ES-I3 (cell line): ENCODE measurements around the gene IQGAP3.

ENCODE experiments used
- H3K36me3 ChIP-seq: 2 replicates; pipeline ENCODE4 v1.6.1; 2013; ENCODE audit warnings: mild to moderate bottlenecking, low read length, control low read depth, moderate library complexity; ENCODE audit not compliant: insufficient read depth
- H3K4me1 ChIP-seq: 2 replicates; pipeline ENCODE4 v1.6.1; 2013; ENCODE audit warnings: mild to moderate bottlenecking, control low read depth, low read length; ENCODE audit not compliant: insufficient read depth
- H3K9ac ChIP-seq: 2 replicates; pipeline ENCODE4 v1.6.1; 2013; ENCODE audit warnings: low read depth, mild to moderate bottlenecking, low read length, moderate library complexity
- H3K9me3 ChIP-seq: 2 replicates; pipeline ENCODE4 v1.6.1; 2013; ENCODE audit warnings: mild to moderate bottlenecking, low read length, moderate library complexity; ENCODE audit not compliant: control insufficient read depth, insufficient read depth

Gene IQGAP3

DNA sequence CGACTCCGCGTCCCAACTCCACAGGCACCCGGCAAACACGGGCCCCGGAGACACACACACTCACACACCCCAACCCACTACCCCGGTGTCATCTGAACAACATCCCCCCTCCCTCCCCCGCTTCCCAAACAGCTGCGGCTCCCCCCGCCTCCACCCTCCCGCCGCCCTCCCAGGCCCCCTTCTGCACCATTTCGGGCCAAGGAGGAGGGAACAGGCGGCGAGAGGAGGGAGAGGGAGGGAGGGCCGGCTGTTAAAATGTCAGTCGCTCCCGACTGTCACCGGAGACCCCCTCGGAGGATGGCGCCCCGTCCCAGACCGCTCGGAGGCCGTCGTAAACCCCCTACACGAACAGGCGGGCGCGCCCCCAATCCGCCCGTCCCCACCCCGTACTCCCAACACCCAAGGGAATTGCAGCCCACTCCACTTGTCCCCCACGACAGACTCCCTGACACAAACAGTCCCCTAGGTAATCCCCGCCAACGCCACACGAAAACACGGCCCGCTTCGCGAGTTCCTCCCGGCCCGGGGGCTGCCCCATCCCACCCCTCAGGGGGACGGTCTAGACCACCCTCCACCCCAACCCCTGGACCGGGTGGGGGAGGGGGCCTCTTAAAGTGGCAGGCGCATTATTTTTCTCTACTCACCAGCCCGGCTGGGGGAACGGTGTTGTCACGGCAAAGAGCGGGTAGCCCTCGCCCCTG lies 72.4 kb downstream of the IQGAP3 start:
- H3K9ac ChIP-seq: peak overlapping the region; percentile 95
- peaks cover 52% of the 10 kb centered on the region for H3K4me1 ChIP-seq
- no peaks in the 10 kb centered on the region; the same call in 1 of the 2 replicates for H3K36me3 ChIP-seq
- H3K9me3 ChIP-seq: no peaks in the 10 kb centered on the region

DNA sequence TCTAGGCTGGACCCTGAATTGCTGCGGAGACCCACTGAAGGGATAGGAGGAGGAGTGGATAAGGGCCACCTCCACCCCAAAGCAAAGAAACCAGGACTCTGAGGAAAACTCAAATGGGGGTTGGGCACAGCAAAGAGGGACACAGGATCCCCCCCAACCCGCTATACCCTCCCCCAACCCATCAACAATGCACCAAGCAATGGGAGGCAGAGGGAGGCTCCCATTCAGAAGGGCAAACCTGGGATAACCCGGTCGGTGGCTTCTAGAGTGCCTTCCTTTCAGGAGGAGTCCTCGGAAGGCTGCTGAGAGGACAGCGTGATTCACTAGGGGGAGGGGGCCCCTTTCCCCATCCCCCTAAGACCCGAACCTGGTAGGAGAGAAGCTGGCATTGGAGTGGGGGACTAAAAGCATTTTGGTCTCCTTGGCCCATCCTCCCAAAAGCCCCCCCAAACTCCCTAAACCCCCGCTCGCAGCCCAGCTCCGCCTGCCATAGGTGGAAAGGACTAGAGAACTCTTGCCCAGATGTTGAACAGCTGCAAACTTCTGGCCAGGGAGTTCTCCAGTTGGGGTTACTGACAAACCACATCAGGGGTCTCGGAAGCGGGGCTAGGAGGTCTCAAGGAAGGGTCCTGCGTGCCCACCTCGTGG lies 73.0 kb downstream of the IQGAP3 start:
- Histone ChIP-seq H3K4me1 (peaks cover 48% of the 10 kb centered on the region), H3K9ac (peak overlapping the region; percentile 95), H3K9me3 (no peaks in the 10 kb centered on the region), H3K36me3 (no peaks in the 10 kb centered on the region; the same call in 1 of the 2 replicates)

DNA sequence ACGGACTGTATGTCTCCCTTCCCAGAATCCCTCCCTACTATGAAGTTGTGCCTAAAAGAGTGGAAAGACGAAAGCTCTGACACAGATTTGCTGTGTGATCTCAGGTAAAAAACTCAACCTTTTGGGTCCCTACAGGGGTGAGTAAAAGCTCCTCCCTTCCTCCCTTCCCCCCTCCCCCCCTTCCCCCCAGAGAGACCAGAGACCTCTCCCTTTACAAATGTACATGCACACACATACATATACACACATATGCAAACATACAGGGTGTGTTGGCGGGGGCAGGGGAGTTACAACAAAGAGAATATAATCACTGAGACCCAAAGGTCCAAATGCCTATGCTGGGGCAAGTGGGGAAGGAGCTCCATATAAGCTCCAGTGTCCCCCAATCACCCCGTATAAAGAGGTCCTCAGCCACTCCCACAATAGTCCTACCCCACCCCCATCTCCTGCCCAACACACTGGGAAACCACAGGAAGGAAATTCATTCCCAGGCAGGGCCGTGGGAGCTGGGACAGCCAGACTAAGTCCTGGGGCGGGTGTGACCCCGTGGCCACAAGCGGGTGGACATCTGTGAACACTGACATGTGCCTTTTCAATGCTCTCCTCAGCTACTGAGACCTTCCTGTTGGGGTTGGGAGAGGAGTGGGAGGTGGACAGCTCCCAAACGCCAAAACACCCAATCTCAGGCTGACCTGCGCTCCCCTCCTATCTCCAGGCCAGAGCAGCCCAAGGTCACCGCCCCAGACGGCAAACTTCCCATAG lies 73.8 kb downstream of the IQGAP3 start:
- Histone ChIP-seq H3K9ac (peak overlapping the region; percentile 95; the same call in 1 of the 2 replicates), H3K9me3 (no peaks in the 10 kb centered on the region), H3K4me1 (peaks cover 41% of the 10 kb centered on the region), H3K36me3 (no peaks in the 10 kb centered on the region; the same call in 1 of the 2 replicates)

DNA sequence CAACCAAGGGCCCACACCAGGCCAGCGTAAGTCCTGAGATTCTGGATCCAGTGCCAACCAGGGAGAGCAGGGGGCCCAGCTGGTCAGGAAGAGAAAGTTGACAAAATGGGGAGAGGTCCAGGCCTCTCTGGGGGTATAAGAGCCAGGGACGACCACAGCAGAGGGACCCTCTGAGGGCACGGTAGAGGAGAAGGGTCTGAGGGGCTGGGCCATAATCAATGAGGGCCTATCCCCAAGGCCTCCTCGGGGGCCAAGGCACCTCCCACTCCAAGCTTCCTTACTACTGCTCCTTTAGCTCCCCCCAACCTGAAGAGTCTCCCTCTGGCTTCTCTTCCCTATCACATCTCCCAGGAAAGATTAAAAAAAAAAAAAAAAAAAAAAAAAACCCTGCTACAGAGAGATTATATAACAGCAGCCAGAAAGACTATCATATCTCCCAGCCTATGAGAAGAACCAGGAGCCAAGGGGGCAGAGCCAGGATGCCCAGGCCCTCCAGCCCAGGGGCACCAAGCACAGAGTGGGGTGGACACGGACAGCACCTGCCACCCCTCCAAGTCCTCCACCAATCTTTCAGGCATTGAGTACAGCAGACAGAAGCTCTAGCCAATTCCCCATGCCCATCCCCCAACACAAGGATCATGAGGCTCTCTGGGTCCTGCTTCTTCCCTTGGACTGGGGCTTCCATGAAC lies 74.5 kb downstream of the IQGAP3 start:
- Histone ChIP-seq H3K9me3 (no peaks in the 10 kb centered on the region), H3K36me3 (no peaks in the 10 kb centered on the region; the same call in 1 of the 2 replicates), H3K9ac (peak overlapping the region; percentile 95; the same call in 1 of the 2 replicates), H3K4me1 (peaks cover 43% of the 10 kb centered on the region)

DNA sequence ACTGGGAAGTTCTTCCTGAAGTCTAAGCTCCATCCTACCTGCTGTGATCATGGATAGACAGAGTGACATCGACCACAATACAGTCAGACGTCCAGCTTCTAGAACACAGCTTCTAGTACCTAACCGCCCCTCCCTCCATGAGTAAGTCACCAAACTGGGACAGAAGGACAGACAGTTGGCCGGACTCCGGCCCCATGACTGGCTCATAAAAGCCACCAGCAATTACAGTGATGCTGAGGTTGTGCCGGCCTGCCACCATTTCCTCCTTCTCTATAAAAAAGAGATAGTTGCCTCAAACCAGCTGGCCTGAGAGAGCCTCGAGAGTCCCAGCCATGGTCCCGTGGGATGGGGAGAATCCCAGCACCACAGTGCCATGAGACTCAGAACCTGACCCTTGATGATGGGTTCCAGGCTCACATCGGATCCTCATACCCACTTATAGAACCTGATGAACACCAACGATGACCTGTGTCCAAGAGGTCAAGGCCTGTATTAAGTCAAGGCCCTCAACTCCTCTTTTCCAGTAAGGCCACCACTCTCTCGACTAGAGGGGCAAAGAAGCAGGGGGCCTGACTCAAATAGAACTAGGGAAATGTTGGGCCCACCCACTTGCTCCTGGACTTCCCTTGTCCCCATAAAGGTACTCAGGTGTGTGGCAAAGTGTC lies 75.2 kb downstream of the IQGAP3 start:
- Histone ChIP-seq H3K9ac (no peak overlapping the region), H3K36me3 (no peaks in the 10 kb centered on the region; the same call in 1 of the 2 replicates), H3K4me1 (peaks cover 40% of the 10 kb centered on the region), H3K9me3 (no peaks in the 10 kb centered on the region)

DNA sequence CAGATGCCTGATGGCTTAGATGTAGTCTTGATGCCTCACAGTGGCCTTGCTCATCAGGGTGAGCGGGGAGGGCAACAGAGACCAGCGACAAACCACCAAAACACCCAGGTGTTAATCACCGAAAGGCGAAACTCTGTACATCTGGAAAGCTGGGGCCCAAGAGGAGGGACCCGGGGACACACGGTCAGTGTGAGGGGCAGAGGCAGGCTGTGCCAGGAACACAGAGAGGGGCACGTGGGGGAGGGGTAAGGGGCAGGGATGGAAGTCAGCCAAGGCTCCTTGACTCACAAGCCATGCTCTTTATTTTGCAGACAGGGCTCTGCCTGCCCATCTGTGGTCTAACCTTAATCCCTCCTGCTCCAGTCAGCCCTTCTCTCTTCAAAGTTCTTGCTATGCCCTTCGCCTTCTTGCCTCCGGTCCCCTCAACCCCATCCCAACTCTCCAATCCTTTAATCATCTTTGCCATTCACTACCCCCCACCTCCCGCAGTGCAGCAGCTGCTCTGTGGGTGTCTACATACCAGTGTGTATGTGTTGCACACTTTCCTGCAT lies 76.1 kb downstream of the IQGAP3 start:
- H3K9ac ChIP-seq: no peak overlapping the region
- H3K36me3 ChIP-seq: no peaks in the 10 kb centered on the region; the same call in 1 of the 2 replicates
- peaks cover 40% of the 10 kb centered on the region for H3K4me1 ChIP-seq
- no peaks in the 10 kb centered on the region for H3K9me3 ChIP-seq

DNA sequence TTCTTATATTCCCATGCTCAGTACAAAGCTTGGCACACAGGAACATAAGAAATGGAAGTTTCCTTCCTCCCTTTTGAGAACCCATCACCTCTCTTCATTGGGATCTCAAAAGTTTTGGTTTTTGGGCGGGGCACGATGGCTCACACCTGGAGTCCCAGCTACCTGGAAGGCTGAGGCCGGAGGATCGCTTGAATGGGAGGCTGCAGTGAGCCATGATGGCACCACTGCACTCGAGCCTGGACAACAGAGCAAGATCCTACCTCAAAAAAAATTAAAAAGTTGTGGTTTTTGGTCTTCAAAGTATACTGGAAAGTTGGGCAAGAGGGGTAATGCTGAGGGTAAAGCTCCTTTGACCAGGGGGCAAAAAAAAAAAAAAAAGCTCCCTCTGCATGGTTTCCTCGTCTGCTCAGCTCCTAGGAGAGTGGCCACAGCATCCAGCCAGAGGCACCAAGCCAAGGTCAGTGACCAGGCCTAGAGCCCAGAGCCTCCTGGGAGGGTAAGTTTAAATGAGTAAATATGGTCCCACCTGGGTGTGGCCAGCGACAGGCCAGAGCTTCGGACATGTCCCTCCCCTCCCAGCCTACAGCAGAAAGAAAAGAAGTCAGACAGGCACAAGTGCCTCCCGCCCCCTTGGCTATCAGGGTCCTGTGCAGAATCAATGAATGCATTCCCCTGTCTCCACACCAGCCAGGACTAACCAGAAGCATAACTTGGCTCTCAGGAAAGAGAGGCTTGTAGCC lies 76.8 kb downstream of the IQGAP3 start:
- no peaks in the 10 kb centered on the region for H3K9me3 ChIP-seq
- H3K4me1 ChIP-seq: peaks cover 47% of the 10 kb centered on the region
- no peaks in the 10 kb centered on the region; the same call in 1 of the 2 replicates for H3K36me3 ChIP-seq
- H3K9ac ChIP-seq: no peak overlapping the region

DNA sequence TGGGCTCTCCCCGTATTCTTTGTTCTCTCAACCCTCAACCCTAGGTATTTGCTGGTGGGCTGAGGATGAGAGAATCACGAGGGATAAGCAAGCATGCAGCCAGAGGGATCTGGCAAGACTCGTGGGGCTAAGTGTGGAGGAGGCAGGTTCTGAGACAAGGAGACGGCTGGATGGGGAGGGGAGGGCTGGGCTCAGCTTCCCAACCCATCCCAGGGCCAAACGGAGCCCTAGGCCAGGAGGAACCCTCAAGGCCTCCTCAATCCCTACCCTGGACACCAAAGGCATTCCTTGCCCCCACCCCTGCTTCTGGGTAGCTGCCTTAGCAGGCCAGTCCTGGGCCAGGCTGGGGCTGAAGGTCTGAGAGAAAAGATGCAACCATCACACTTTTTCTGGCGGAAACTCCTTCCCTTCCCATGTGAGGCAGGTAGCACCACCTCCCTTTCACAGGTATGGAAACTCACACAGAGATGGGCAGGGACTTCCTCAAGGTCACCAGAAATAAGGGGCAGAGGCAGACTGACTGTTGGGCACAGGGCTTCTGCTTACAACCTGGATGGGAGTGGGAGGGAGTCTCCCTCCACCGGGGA lies 78.0 kb downstream of the IQGAP3 start:
- H3K9me3 ChIP-seq: no peaks in the 10 kb centered on the region
- peaks cover 54% of the 10 kb centered on the region for H3K4me1 ChIP-seq
- H3K36me3 ChIP-seq: no peaks in the 10 kb centered on the region; the same call in 1 of the 2 replicates
- H3K9ac ChIP-seq: no peak overlapping the region

DNA sequence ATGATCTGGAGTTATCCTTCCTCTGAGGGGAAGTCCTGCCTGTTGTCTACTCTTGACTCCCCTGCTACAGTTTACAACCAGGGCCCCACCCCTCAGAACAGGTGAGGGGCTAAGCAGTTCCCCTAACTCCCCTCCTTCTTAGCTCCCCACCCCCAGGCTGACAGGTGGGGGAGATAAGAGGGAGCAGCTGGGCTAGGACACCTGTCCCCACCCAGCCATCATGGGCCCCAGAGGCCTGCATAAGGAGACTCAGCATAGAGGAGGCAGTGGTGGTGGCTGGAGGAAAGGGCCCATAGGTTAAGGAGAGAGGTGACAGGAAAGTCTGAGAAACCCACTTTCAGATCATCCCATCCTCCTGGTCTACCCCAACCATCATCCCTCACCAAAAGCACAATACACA lies 78.6 kb downstream of the IQGAP3 start:
- Histone ChIP-seq H3K4me1 (peaks cover 60% of the 10 kb centered on the region), H3K9ac (no peak overlapping the region), H3K9me3 (no peaks in the 10 kb centered on the region), H3K36me3 (no peaks in the 10 kb centered on the region; the same call in 1 of the 2 replicates)

DNA sequence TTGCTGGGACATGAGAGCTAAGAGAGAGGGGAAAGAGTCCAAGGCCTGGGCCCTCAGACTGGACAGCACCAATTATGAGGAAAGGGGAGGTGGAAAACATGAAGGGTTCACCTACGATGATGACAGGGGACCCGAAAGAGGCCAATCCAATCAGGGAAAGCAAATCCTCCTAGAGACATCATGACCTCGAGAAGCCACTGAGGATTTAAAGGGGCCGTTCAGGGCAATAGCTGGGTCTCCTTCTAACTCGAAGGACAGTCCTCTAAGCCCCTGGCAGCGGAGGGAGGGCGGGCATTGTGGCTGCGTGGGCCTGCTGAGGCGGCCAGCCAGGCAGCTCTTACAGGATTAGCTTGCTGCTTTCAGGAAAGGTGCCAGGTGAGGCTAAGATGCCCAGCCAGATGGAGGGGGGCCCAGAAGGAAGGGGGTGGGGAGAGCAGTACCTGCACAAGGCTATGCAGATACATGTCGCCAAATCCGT lies 79.2 kb downstream of the IQGAP3 start:
- Histone ChIP-seq H3K36me3 (no peaks in the 10 kb centered on the region; the same call in 1 of the 2 replicates), H3K4me1 (peaks cover 64% of the 10 kb centered on the region), H3K9me3 (no peaks in the 10 kb centered on the region), H3K9ac (no peak overlapping the region)

DNA sequence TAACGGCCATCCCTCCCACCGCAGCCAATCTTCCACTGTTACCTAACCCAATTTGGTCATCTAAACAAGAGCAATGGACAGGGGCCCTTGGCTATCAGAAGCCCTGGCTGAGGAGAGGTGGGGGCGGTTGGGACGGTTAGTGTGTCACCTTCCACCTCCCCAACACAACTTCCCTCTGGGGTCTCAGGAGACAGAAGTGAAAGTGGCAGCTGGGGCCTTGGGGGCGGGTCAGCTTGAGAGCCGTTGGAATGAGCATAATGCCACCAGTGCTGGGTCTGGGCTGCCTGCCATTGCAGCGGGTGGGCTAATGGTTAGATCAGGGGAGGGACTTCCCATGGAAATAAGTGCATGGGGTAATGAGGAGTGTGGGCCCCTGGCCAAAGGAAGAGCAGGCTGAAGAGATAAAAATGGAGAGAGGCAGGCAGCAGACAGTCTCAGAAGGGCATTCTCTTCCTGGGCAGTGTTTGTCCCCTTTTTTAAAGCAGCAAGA lies 79.7 kb downstream of the IQGAP3 start:
- Histone ChIP-seq H3K9me3 (no peaks in the 10 kb centered on the region), H3K4me1 (peaks cover 58% of the 10 kb centered on the region), H3K9ac (no peak overlapping the region), H3K36me3 (no peaks in the 10 kb centered on the region; the same call in 1 of the 2 replicates)

DNA sequence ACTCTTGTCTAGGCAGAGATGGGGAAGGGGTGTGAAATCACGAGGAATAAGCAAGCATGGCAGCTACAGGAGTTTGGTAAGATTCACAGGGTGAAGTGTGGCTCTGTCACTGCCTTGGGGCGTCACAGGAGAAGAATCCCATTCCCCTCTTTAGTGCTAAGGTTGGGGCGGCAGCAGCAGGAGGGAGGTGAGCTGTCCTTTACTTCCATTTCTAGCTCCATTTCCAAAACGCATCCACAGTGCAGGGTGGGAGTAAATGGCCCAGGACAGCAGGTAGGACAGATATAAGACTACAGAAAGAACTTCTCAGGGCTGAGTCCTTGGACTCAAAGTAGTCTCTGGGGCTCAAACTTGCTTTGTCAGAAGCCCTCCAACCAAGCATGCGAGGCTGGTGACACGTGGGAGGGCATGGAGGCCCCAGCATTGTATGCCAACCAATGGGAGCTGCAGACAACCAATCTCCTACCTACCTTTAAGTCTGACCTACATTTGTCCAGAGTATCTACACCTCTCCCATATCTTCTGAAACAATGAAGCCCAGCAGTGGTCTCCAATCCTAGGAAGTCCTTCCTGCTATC lies 80.3 kb downstream of the IQGAP3 start:
- H3K36me3 ChIP-seq: no peaks in the 10 kb centered on the region; the same call in 1 of the 2 replicates
- no peaks in the 10 kb centered on the region for H3K9me3 ChIP-seq
- H3K4me1 ChIP-seq: peaks cover 54% of the 10 kb centered on the region
- no peak overlapping the region for H3K9ac ChIP-seq
